ENCODE results near the gene C19orf85. TPM values are rescaled to one million over a fixed set of nuclear protein-coding genes. Genes with fewer than 3 reads are reported as not detected.

The C19orf85 gene
- total RNA-seq, result not detected in 2 replicates

DNA sequence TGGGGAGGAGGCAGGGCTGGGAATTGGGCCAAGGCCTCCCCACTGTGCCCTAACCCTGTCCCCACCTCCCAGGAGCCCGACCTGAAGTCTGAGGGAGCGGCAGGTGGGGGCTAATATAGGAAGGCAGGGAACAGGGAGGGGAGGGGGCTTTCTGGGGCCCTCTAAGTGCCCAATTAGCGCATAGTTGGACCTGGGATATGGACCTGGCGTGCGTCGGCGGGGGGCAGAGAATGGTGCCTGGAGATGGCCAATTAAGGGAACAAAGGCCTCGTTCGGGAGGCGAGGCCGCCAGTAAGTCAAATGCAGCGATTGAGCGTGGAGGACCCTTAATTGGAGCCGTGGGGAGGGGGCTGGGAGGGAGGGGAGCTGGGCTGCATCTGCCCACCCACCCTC lies at the start of gene C19orf85:
Gene C19orf85, minus strand, starts transcription at position 90 of the 393 bp plus-strand sequence. CDS start 197 bp downstream, outside the sequence.

DNA sequence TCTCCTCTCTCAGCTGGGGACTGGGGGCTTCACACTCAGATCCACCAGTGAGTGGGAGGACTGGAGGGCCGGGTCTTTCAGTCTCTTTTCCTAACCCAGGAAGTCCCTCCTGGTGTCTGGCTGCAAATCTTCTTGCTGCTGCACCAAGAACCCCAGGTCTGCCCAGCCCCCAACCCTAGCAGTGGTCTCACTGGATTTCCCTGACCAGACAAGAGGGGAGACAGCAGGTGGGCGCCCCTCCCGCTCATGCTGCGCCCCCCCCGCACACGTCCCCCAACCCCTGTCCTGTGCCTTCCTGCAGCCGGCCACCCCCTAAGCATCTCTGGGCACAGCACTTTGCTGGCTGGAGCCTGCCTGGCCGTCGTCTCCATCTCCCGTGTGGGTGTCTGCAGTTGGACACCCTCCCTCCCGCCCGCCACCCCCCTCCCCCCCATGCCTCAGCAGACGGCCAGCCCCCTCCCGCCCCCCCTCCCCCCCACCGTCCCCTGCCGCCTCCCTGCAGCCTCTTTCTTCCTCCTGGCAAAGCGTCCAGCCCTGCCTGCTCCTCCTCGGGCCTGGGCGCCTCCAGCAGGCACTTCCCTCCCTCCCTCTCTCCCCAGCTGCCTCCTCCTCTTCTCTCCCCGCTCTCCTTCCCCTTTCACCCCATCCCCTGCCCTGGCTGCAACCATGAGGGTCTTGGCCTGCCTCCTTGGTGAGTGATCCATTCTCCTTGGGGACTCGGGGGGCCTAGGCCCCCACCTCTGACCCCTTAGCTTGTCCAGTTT lies 23.6 kb upstream of the C19orf85 start, which contains the start of gene SSC5D:
Gene SSC5D, plus strand, starts transcription at position 513 of the 764 bp plus-strand sequence. Its CDS starts 154 bp downstream, at position 667.

DNA sequence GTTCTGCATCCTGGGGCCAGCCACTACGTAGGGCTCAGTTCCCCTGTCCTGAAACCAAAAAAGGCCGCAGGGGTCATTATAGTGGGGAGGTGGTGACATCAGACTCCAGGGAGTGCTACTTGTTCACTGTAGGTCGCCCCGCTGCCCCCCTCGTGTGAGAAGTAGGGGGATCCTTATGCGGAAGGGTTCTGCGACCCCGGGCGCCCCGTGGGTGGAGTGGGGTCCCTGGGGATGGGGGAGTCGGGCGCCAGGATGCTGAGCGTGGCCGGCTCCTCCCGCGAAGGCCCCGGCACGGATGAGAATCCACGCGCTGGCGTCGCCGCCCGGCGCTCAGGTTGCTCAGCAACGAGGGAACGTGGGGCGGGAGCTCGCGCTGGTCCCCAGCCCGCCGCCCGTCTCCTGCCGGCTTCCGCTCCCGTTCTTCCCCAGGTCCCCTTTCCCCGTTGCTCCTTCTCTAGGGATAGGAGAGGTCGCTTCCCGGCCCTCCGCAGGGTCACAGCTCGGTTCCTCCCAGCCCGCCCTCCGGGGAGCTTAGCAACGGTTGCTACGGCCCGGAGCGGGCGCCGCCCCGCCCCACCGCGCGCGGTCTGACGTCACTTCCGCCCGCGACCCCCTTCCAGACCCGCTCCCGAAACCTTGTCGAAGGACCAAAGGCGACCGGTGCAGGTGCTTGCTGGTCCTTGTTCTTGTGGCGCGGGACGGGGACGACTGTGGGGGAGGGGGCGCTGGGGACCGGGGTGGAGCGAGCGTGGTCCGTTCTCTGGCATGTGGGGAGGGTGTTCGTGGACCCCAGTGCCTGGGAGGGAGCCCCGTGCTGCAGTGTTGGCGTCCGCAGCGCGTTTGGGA lies 20.3 kb upstream of the C19orf85 start, which contains the start of gene NAT14:
Gene NAT14, plus strand, starts transcription at position 596 of the 846 bp plus-strand sequence. CDS start 521 bp downstream, outside the sequence.

DNA sequence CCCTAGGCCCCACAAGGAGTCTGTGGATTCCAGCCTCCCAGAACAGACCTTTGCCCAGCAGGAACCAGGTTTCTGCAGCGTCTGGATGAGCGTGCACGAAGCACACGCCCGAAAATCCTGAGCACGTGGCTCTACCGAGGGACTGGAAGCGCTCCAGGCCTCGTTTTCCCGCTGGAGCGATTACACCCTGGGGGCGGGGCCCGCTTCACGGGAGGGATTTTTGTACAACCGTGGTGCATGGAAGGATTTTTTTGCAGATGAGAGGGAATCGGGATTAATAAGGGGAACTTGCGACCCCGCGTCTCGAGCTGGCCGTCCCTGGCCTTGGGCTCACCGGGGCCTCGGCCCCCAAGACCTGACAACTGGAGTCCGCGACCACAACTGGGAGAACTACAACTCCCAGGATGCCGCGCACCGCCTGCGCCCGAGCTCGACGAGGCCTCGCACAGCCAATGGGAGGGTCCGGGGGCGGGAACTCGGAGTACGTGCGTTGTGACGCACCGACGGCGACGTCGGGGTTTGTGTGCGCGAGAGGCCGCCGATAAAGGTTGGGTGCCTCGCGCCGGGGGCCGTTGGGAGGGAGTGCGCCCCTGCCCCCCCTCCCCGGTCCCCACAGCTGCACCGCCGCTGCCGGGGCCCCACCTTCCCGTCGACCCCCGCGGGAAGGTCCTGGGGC lies 11.7 kb upstream of the C19orf85 start, which contains the start of gene ZNF628:
Gene ZNF628, plus strand, starts transcription at position 518 of the 676 bp plus-strand sequence. CDS start 3,294 bp downstream, outside the sequence.

DNA sequence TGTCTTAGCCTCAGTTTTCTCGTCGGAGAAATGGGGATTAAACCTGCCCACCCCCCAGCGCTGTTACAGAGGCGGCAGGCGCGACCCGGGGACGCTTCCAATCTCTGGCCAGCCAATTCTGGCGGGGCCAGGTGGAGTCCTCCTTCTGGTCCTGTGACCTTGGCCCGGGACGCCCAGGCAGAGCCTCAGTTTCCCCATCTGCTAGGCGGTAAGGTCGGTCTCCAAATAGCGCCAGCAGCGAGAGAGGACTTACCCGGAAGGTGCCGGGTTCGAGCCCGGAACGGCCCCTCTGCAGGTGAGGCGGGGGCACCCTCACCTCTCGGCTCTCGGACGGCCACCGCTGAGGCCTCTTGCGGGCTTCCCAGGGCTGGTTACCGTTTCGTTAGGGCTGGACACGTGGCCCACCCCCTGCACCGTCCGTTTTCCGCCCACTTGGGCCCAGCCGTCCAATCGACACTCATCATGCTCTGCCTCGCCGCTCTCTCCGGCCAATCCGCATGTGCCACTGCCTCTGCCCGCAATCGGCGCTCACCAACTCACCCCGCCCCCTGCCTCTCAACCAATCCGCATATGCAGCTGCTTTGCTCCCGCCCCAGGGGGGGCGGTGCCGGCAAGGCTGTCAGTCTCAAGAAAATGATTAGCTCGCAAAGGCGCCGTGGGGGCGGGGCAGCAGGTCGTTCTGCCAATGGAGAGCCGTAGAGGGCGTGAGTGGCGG lies 3.1 kb downstream of the C19orf85 start, which contains the start of gene ISOC2:
Gene ISOC2, minus strand, starts transcription at position 384 of the 715 bp plus-strand sequence. CDS start 5,156 bp downstream, outside the sequence.

DNA sequence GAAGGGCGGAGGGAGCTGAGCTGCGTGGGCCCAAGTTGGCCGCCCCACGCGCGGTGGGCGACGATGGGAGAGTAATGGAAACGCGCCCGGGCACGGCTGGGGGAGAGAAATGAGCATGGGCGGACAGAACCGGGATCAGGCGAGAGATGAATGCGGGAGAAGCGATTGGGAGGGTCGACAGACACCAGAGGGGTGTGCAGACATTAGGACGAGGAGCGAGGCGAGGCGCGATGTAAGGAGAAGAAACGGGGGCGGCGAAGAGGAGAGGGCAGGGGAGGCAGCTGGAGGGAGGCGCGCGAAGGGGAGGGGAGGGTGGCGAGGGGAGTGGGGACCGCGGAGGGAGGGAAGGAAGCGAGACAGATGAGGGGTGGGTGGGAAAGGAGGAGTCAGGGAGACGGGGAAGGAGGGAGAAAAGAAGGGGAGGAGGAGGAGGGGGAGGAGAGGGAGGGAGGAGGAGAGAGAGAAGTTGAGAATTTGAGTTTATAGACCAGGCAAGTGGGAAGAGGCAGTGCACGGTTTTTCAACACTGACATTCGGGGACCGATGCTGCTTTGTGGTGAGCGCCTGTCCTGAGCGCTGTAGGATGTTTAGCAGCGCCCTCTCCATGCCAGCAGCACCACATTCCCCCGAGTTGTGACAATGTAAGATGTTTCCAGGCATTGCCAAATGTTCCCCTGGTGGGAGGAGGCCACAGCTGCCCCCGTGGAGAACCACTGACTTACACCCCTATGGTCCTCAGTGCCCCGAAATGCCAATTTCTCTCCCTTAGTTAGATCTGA lies 21.3 kb downstream of the C19orf85 start, which contains the start of gene SHISA7:
Gene SHISA7, minus strand, starts transcription at position 256 of the 779 bp plus-strand sequence. CDS start 437 bp downstream, outside the sequence.

Other genes starting within 250 kb of the C19orf85 start
- 0.44 and 0.73 TPM in 2 replicates for gene TMEM86B, start 236.0 kb downstream of the C19orf85 start, total RNA-seq
- gene PPP6R1, start 205.7 kb downstream of the C19orf85 start, total RNA-seq, result 36.8 and 38.3 TPM in 2 replicates
- gene HSPBP1, start 184.6 kb downstream of the C19orf85 start, total RNA-seq, result 23.6 and 31.0 TPM in 2 replicates
- 0.94 and 4.6 TPM in 2 replicates for gene BRSK1, start 180.8 kb downstream of the C19orf85 start, total RNA-seq
- gene TMEM150B, start 139.4 kb downstream of the C19orf85 start, total RNA-seq, result not detected in 2 replicates
- 4.2 and 8.7 TPM in 2 replicates for gene KMT5C, start 124.9 kb downstream of the C19orf85 start, total RNA-seq
- gene COX6B2, start 110.0 kb downstream of the C19orf85 start, total RNA-seq, result not detected in 2 replicates
- not detected in 2 replicates for gene GARIN5B, start 101.5 kb downstream of the C19orf85 start, total RNA-seq
- gene IL11, start 94.3 kb downstream of the C19orf85 start, total RNA-seq, result 0.15 and 0.31 TPM in 2 replicates
- not detected in 2 replicates for gene TMEM190, start 87.9 kb downstream of the C19orf85 start, total RNA-seq
- gene TMEM238, start 80.5 kb downstream of the C19orf85 start, total RNA-seq, result 0.19 and 0.83 TPM in 2 replicates
- 656 and 731 TPM in 2 replicates for gene RPL28, start 78.8 kb downstream of the C19orf85 start, total RNA-seq
- 22.0 and 33.7 TPM in 2 replicates for gene UBE2S, start 57.0 kb downstream of the C19orf85 start, total RNA-seq
- not detected in 2 replicates for gene SHISA7, start 21.5 kb downstream of the C19orf85 start, total RNA-seq
- gene ISOC2, start 3.1 kb downstream of the C19orf85 start, total RNA-seq, result 84.9 and 94.9 TPM in 2 replicates
- 5.8 and 8.5 TPM in 2 replicates for gene ZNF628, start 11.9 kb upstream of the C19orf85 start, total RNA-seq
- gene NAT14, start 20.4 kb upstream of the C19orf85 start, total RNA-seq, result 4.2 and 11.4 TPM in 2 replicates
- gene SSC5D, start 23.7 kb upstream of the C19orf85 start, total RNA-seq, result 70.0 and 81.2 TPM in 2 replicates
- not detected in 2 replicates for gene SBK2, start 72.4 kb upstream of the C19orf85 start, total RNA-seq
- gene SBK3, start 80.8 kb upstream of the C19orf85 start, total RNA-seq, result not detected in 2 replicates
- 6.3 and 6.6 TPM in 2 replicates for gene ZNF579, start 116.1 kb upstream of the C19orf85 start, total RNA-seq
- gene FIZ1, start 134.8 kb upstream of the C19orf85 start, total RNA-seq, result 4.9 and 7.0 TPM in 2 replicates
- gene ZNF524, start 135.5 kb upstream of the C19orf85 start, total RNA-seq, result 17.9 and 21.6 TPM in 2 replicates
- 6.8 and 7.6 TPM in 2 replicates for gene ZNF865, start 140.9 kb upstream of the C19orf85 start, total RNA-seq
- gene ZNF784, start 159.8 kb upstream of the C19orf85 start, total RNA-seq, result 2.1 and 4.0 TPM in 2 replicates
- 16.3 and 17.3 TPM in 2 replicates for gene ZNF580, start 176.3 kb upstream of the C19orf85 start, total RNA-seq
- 37.1 and 44.1 TPM in 2 replicates for gene ZNF581, start 178.9 kb upstream of the C19orf85 start, total RNA-seq
- 14.9 and 17.8 TPM in 2 replicates for gene CCDC106, start 183.5 kb upstream of the C19orf85 start, total RNA-seq
- 86.1 and 111 TPM in 2 replicates for gene U2AF2, start 190.3 kb upstream of the C19orf85 start, total RNA-seq
- gene EPN1, start 210.5 kb upstream of the C19orf85 start, total RNA-seq, result 164 and 197 TPM in 2 replicates